ENCODE data around the gene PEAR1. TPM values are rescaled to one million over a fixed set of nuclear protein-coding genes. Genes with fewer than 3 reads are reported as not detected.

The PEAR1 gene
- total and polyA plus RNA-seq, 2 of the 4 experiments (the other 2 are of a cell fraction) = 2.0 to 44.4 TPM

DNA sequence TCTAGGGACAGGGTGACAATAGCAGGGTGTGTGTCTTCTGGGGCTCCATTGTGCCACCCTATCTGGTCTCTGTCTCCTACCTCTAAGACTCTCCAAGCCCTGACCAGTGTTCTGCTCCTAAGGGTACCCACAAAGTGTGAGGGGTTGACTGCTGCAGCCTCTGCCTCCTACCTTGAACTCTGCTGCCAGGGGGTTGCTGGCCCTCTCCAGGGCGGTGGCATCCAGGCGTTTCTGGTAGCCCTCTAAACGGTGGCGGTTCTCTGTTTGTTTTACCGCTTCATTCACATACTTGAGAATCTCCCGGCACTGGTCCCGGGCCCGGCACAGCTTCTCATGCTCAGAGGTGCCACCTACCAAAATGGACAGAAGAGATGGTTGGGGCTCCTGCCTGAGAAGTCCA, 51.3 kb downstream of the PEAR1 start:
- Histone ChIP-seq H2AK5ac (ENCODE audit: low read depth, low read length) (no peak overlapping the region), H3K4me1 (ENCODE audit: control insufficient read depth, insufficient read depth, low read length) (no peaks in the 10 kb centered on the region), H3K9ac (ENCODE audit: low read depth, low read length) (no peak overlapping the region), H3K4me3 (ENCODE audit: insufficient read depth, low read depth, low read length) (no peak overlapping the region), H2BK5ac (ENCODE audit: low read depth, low read length, poor library complexity, severe bottlenecking) (no peak overlapping the region), H4K20me1 (ENCODE audit: insufficient read depth, low read length) (no peaks in the 10 kb centered on the region; the same call in 1 of the 2 replicates), H3K23ac (ENCODE audit: low read depth, low read length) (no peak overlapping the region), H3K27me3 (ENCODE audit: control insufficient read depth, insufficient read depth, low read length) (no peaks in the 10 kb centered on the region), H4K5ac (ENCODE audit: low read depth, low read length) (no peak overlapping the region), H2AFZ (replicated peaks; ENCODE audit: low read length, poor library complexity) (no peak overlapping the region), H2BK20ac (ENCODE audit: low read depth, low read length) (no peak overlapping the region), H2AK9ac (replicated peaks; ENCODE audit: low read depth, low read length, poor library complexity) (peak overlapping the region; percentile 5), H3K9me3 (ENCODE audit: control insufficient read depth, insufficient read depth, low read length) (no peaks in the 10 kb centered on the region), H3K79me1 (ENCODE audit: low read depth in 1 of 2, low read length in 2 of 2) (no peaks in the 10 kb centered on the region), H4K8ac (ENCODE audit: low read depth in 2 of 2, low read length in 2 of 2) (no peak overlapping the region), H2BK15ac (ENCODE audit: low read depth, low read length) (no peak overlapping the region), H3K4ac (ENCODE audit: low read depth, low read length) (no peak overlapping the region), H3K18ac (ENCODE audit: low read depth, low read length) (no peak overlapping the region), H4K91ac (ENCODE audit: insufficient read depth, low read depth, low read length) (no peak overlapping the region), H3K56ac (ENCODE audit: extremely low read depth, insufficient read depth, low read length) (no peak overlapping the region), H3K9me1 (ENCODE audit: insufficient read depth, low read length) (peaks cover 27% of the 10 kb centered on the region), H3K4me2 (ENCODE audit: low read depth, low read length) (no peak overlapping the region), H3K14ac (replicated peaks; ENCODE audit: low read depth, low read length) (no peak overlapping the region), H2BK120ac (ENCODE audit: low read depth, low read length) (no peak overlapping the region), H3K36me3 (ENCODE audit: control insufficient read depth, insufficient read depth, low read length) (peaks cover 85% of the 10 kb centered on the region), H3K27ac (ENCODE audit: insufficient read depth, low read length) (no peak overlapping the region)
- ChIA-PET POLR2A (ENCODE audit: unreplicated experiment) (no interaction called here), CTCF (no interaction called here)
- BruUV-seq (replicated peaks) = no TSS peak
- no peak for ATAC-seq (ENCODE audit: low read depth)
- no peak for DNase-seq
- dilution Hi-C loops (cut with HindIII; ENCODE audit: low sequenced_read_pairs, unreplicated experiment) = no loop called here
- 98% methylated on average over 8 of the region's 8 CpGs; no CpG with 5 or more reads in 1 of the 2 experiments for WGBS, 2 experiments (ENCODE audit: extremely low coverage in 2 of 2, insufficient read length in 1 of 2)
- TF ChIP-seq, protein P1, sequence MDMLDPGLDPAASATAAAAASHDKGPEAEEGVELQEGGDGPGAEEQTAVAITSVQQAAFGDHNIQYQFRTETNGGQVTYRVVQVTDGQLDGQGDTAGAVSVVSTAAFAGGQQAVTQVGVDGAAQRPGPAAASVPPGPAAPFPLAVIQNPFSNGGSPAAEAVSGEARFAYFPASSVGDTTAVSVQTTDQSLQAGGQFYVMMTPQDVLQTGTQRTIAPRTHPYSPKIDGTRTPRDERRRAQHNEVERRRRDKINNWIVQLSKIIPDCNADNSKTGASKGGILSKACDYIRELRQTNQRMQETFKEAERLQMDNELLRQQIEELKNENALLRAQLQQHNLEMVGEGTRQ (IDR thresholded peaks at IDR 0.05; ENCODE audit: low read depth, low read length) = no peak
- TF ChIP-seq MAFK (IDR thresholded peaks at IDR 0.05; ENCODE audit: low read depth, low read length) (no peak), RCOR1 (IDR thresholded peaks at IDR 0.05; ENCODE audit: insufficient replicate concordance, low read length) (no peak), MAZ (IDR thresholded peaks at IDR 0.05; ENCODE audit: borderline replicate concordance, low read depth, low read length) (no peak)
- TF ChIP-seq, protein P2, sequence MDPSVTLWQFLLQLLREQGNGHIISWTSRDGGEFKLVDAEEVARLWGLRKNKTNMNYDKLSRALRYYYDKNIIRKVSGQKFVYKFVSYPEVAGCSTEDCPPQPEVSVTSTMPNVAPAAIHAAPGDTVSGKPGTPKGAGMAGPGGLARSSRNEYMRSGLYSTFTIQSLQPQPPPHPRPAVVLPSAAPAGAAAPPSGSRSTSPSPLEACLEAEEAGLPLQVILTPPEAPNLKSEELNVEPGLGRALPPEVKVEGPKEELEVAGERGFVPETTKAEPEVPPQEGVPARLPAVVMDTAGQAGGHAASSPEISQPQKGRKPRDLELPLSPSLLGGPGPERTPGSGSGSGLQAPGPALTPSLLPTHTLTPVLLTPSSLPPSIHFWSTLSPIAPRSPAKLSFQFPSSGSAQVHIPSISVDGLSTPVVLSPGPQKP (IDR thresholded peaks at IDR 0.05; ENCODE audit: borderline replicate concordance, low read depth, low read length) = no peak
- in situ Hi-C loops (cut with MboI; ENCODE audit: low sequenced_read_pairs) = no loop called here
- intact Hi-C loops (cut with micrococcal nuclease) = no loop called here

Data from IMR-90 (cell line).